HL-60 (cell line): ENCODE results near the gene RAB11FIP5.
"Not testable (repeated sequence)": the region's sequence is repeated elsewhere in the genome, so short reads cannot be mapped to it uniquely, and the experiment has no call there.

Source experiments
- CTCF ChIP-seq: IDR thresholded peaks from one replicate; pipeline ENCODE4 v1.5.1; 2011; ENCODE audit warnings: low read length, control low read depth, inconsistent platforms; ENCODE audit not compliant: insufficient read depth
- REST ChIP-seq: IDR thresholded peaks from 2 replicates; pipeline ENCODE4 v1.6.1; 2012; ENCODE audit warnings: low read depth; ENCODE audit not compliant: insufficient replicate concordance

GRCh38 chr2:73065070-73065469 lies 47.7 kb downstream of the RAB11FIP5 start:
- TF ChIP-seq REST, CTCF: not testable (repeated sequence)
